Lung microvascular endothelial cell (primary cell): ENCODE data around the gene TPM4. TPM values are rescaled to one million over a fixed set of nuclear protein-coding genes. Genes with fewer than 3 reads are reported as not detected.
"Not testable (repeated sequence)": the region's sequence is repeated elsewhere in the genome, so short reads cannot be mapped to it uniquely, and the experiment has no call there.

Experiments
- DNase-seq, 2 donors: peaks; one replicate each; pipeline versions ENCODE4 v3.0.0 to v3.0.0-alpha.2; 2010; ENCODE audit warnings: low read depth in 2 of 2
- total RNA-seq: library from RNA; depleted of rRNA; stranded (reverse); fragments of >200 nt; gene quantifications from 2 replicates; pipeline ENCODE4 v1.2.1, GENCODE V29; 2014

TPM4 gene
- total RNA-seq, 1 donor from 2014 or later: 301 TPM

- DNase-seq: no peak
These were observed 5.1 kb upstream of the TPM4 start for GRCh38 chr19:16071072-16071691.

- DNase-seq: no peak
These were observed 2.8 kb upstream of the TPM4 start for GRCh38 chr19:16073481-16073880.

DNA sequence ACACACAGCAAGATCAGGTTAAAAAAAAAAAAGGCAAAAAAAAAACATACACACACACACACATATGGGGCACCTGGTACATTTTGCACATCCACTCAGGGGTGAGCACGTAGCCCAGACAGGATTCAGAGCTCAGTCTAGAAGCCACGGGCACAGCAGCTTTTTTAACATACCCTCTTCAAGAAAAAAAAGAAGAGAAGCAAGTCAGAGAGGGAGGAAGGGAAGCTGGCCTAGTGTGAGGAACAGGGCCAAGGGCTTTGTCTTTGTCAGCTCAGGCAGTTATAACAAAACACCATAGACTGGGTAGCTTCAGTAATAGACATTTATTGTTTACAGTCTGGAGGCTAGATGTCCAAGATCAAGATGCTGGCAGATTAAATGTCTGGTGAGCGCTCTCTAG lies 2.3 kb upstream of the TPM4 start:
- DNase-seq: peak in 1 of 2 donors; percentile 45

GRCh38 chr19:16074488-16075365 lies 1.6 kb upstream of the TPM4 start:
- no peak for DNase-seq

- no peak for DNase-seq
These were observed 703 bp upstream of the TPM4 start for GRCh38 chr19:16075430-16076153.

GRCh38 chr19:16076958-16077611 lies 790 bp downstream of the TPM4 start:
- DNase-seq: peak; percentile 47 to 49

DNA sequence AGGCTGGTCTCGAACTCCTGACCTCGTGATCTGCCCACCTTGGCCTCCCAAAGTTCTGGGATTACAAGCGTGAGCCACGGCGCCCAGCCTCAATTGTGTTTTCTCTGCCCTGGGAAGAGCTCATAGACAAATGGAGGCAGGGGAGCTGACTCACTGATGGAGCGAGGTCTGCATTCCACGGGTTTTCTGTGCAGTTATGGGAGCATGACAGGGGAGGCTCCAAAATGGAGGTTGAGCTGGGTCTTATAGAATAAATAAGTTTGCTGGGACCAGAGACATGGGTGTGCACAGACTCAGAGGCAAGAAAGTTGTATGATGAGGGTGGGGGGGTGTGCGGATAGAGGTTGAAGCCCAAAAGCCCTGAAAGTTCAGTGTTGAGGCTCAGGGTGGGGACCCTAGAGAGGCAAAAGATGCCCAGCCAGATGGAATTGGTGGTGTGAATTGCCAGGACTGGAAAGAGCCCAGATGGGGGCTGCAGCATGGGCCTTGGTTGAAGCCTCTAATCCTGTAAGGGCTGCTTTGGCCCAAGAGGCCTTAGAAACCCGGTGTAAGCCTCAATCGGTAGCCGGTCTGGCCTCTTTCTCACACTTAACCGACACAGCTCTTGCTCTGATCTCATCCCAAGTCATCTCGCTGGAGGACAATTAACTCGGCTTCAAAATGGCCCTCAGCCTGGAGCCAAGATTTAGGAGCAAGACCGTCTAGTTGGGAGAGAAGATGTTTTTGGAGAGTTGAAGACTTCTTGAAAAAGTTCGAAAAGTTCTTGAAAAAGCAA lies 1.9 kb downstream of the TPM4 start:
- peak; percentile 50 to 63 for DNase-seq

- peak; percentile 96 to 98 for DNase-seq
These were observed 2.7 kb downstream of the TPM4 start for GRCh38 chr19:16078759-16079707.

DNA sequence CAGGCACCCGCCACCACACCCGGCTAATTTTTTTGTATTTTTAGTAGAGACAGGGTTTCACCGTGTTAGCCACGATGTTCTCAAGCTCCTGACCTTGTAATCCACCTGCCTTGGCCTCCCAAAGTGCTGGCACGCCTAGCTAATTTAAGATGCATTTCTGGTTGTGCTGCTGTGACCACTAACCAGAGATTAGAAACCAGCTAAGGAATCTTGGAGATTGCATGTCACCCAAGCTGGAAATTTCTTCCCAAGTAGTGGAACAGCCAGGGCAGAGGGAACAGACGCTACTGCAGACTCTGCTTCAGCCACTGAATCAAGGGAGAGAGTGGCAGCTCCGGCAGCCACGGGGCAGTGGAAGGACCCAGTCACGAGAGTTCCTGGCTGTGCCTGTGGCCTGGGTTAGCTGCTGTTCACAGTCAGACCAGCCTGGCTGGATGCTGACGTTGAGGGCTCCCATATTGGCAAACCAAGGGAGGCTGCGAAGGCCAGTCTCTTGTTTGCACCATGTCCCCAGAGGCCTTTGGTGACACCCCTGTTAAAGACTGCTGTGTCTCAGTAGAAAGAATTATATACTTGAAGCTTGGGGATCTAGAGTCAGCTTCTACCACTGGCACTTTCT lies 7.9 kb downstream of the TPM4 start:
- no peak for DNase-seq

DNA sequence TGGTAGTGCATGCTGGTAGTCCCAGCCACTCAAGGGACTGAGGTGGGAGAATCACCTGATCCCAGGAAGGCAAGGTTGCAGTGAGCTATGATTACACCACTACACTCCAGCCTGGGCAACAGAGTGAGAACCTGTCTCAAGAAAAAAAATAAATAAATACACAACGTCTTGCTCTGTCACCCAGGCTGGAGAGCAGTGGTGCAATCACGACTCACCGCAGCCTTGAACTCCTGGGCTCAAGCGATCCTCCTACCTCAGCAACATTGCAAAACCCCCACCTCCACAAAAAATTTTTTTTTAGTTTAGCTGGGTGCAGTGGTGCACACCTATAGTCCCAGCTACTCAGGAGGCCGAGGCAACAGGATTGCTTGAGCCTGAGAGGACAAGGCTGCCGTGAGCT lies 8.8 kb downstream of the TPM4 start:
- DNase-seq: no peak

- DNase-seq: not testable (repeated sequence)
These were observed 11.1 kb downstream of the TPM4 start for GRCh38 chr19:16087404-16087803.

DNA sequence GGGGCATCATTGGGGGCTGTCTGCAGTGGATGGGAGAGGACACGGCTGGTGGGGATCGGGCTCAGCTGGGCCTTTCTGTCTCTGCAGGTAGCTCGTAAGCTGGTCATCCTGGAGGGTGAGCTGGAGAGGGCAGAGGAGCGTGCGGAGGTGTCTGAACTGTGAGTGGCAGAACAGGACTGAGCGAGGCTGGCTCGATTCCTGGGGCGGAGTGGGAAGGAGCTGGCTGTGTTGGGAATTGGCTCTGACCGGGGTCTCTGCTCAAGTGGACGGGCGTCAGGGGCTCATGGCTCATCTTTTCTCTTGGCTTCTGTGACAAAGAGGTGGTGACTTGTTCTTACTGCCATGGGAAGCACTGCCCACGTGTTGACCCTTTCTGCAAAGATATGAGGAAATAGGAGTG lies 11.6 kb downstream of the TPM4 start:
- DNase-seq: no peak

GRCh38 chr19:16088351-16089009 lies 12.2 kb downstream of the TPM4 start:
- peak; percentile 56 to 75 for DNase-seq

DNA sequence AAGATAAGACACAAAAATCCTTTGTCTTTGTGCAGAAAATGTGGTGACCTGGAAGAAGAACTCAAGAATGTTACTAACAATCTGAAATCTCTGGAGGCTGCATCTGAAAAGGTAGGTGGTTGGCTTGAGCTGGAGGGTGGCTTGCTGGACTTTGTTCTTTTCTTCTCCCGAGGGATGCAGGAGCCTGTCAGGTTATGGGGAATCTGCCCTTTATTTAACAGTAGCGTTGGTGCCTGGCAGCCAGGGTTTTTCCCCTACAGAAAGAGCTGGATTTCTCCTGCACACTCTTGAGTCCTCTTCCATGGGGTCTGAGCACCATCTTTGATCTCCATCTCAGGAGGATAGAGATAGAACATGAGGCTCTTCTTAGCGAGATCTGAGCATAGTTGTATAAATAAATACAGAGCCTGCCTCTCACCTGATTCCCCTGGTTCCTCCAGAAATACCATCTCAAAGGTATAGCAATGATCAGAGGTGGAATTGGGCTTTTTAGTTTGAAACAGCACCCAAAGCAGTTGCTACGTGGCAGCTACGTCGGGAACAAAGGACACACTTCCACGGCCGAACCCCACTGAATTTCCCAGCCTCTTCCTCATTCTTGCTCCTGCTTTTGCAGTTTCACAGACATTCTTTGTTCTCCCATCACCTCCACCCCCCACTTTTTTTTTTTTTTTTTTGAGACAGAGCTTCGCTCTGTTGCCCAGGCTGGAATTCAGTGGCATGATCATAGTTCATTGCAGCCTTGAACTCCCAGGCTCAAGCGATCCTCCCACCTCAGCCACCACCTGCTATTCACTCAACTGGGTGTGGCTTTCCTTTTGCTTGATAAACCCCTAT lies 12.9 kb downstream of the TPM4 start:
- no peak for DNase-seq

GRCh38 chr19:16091546-16092475 lies 15.5 kb downstream of the TPM4 start:
- DNase-seq: no peak

DNA sequence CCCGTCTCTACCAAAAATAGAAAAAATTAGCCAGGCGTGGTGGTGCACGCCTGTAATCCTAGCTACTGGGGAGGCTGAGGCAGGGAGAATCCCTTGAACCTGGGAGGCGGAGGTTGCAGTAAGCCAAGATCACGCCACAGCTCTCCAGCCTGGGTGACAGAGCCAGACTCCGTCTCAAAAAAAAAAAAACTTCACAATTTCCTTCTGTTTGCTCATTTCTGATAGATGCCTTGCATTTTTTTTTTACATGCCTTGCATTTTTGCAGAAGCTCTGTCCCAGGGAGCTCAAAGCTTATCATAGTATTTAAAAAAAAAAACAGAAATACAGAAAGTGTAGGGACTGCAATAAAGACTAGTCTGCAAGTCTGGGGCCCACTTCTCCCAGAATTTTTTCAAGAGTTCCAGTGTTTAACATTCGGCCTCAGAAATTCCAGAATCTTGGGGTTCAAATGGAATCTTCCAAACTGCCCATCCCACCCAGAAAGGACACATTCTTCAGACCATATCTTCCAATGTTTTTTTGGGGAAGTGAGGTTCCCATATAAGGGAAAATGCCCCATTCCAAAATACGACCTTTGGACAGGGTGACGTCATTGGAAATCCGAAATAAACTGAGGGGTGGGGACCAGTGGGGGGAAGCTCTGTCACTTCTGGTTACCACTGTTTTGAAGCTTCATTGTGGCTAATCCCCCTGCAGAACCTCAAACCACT lies 18.2 kb downstream of the TPM4 start:
- DNase-seq: no peak
